Body of pancreas (tissue), 4 donors: ENCODE measurements around the gene MYO10. TPM values are rescaled to one million over a fixed set of nuclear protein-coding genes. Genes with fewer than 3 reads are reported as not detected.

Experiments used
- ATAC-seq: fragments of 150-250 bp; one replicate; pipeline ENCODE4 v1.9.1; 2016
- DNase-seq, 4 donors: peaks; one replicate each; pipeline ENCODE4 v3.0.0-alpha.2; 2019
- H3K27ac ChIP-seq, 4 donors: fragments of 200-600 bp; sonication (generic); 1 replicate in 3 of 4; 2 replicates in 1 of 4; pipeline versions ENCODE4 v1.5.1 to v1.6.1; 2016 to 2019; ENCODE audit warnings: mild to moderate bottlenecking in 1 of 4, mixed read lengths in 1 of 4, moderate library complexity in 1 of 4
- H3K27me3 ChIP-seq, 2 donors: fragments of 200-600 bp; sonication (generic); one replicate each; pipeline ENCODE4 v1.6.0; 2016; ENCODE audit warnings: mild to moderate bottlenecking in 1 of 2
- H3K36me3 ChIP-seq, 2 donors: fragments of 200-600 bp; sonication (generic); replicated peaks in 1 of 2; 2 replicates each; pipeline ENCODE4 v1.5.1; 2016; ENCODE audit warnings: low read depth in 2 of 2; ENCODE audit not compliant: insufficient read depth in 1 of 2
- H3K4me1 ChIP-seq: fragments of 200-600 bp; sonication (generic); one replicate; pipeline ENCODE4 v1.6.0; 2016
- H3K4me3 ChIP-seq, 2 donors: fragments of 200-600 bp; sonication (generic); 1 replicate in 1 of 2; 2 replicates in 1 of 2; pipeline ENCODE4 v1.5.1; 2016 to 2019
- H3K9me3 ChIP-seq, 3 donors: fragments of 200-600 bp; sonication (generic); 1 replicate in 2 of 3; 2 replicates in 1 of 3; pipeline ENCODE4 v1.5.1; 2016
- CTCF ChIP-seq, 7 experiments: fragments of 450-650 bp in 4 of 7; fragments of 200-600 bp in 3 of 7; sonication (generic) in 3 of 7; IDR thresholded peaks; one replicate each; pipeline ENCODE4 v1.5.1; 2016 to 2019; ENCODE audit warnings: antibody characterized with exemption in 7 of 7
- POLR2A ChIP-seq, 3 donors: fragments of 450-650 bp; IDR thresholded peaks; one replicate each; pipeline ENCODE4 v1.6.1; 2016; ENCODE audit warnings: antibody characterized with exemption in 3 of 3, mild to moderate bottlenecking in 2 of 3
- WGBS, 2 donors: methylation state at CpG; one replicate each; pipeline ENCODE4 v1.1.5; 2017; 5-methylcytosine and 5-hydroxymethylcytosine counted together
- intact Hi-C: fragments of 100-400 bp; cut with DNase I; formaldehyde crosslinking; loops from one replicate; pipeline ENCODE4 v1.15.1; 2023
- total RNA-seq, 2 donors: library from RNA; depleted of rRNA; stranded (reverse); fragments of >200 nt; gene quantifications; one replicate each; pipeline ENCODE4 v1.1.0, GENCODE V29; 2016

MYO10 gene
- total RNA-seq, 2 donors from 2014 or later = 35.8 to 162 TPM

DNA sequence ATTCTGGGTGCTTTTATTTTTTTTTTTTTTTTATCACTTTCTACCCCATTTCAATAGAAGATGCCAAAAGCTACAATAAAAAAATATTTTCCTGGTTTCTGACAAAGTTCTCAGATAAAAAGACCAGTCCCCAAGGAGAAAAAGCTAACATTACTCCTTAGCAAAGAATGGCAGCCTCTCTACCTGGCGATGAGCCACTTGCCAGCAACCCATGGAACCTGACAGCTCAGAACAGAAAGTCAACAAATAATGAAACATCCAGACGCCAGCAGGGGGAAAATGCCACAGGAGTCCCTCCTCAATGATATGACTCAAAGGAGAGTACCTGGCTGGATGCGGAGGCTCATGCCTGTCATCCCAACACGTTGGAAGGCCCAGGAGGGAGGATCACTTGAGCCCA is 123.2 kb downstream of the MYO10 start:
- H3K36me3 ChIP-seq = no peaks in the 10 kb centered on the region
- DNase-seq (peak; percentile 77 to 82 (median 82)), ATAC-seq (peak; percentile 70)
- H3K27ac ChIP-seq = peak overlapping the region in 3 of 4 donors; percentile 28 to 86 (median 45)
- no peaks in the 10 kb centered on the region for H3K27me3 ChIP-seq
- no peaks in the 10 kb centered on the region for H3K9me3 ChIP-seq
- H3K4me1 ChIP-seq = peaks cover 72% of the 10 kb centered on the region
- TF ChIP-seq POLR2A (IDR thresholded peaks at IDR 0.05) (no peak), CTCF (IDR thresholded peaks at IDR 0.05) (peak in 4 of 7 experiments; percentile 33 to 49 (median 40))
- H3K4me3 ChIP-seq = no peak overlapping the region
- 38 to 48% methylated on average over 4 of the region's 4 CpGs for WGBS, 2 donors
- intact Hi-C loops = no loop called here

GRCh38 chr5:16812448-16812847 is 123.6 kb downstream of the MYO10 start:
- no peak for DNase-seq
- Histone ChIP-seq H3K27me3 (no peaks in the 10 kb centered on the region), H3K27ac (peak overlapping the region in 3 of 4 donors; percentile 28 to 86 (median 45)), H3K9me3 (no peaks in the 10 kb centered on the region), H3K36me3 (no peaks in the 10 kb centered on the region), H3K4me1 (peaks cover 74% of the 10 kb centered on the region), H3K4me3 (no peak overlapping the region)
- intact Hi-C loops = no loop called here
- TF ChIP-seq POLR2A (IDR thresholded peaks at IDR 0.05) (no peak), CTCF (IDR thresholded peaks at IDR 0.05) (no peak)
- WGBS, 2 donors = 40 to 41% methylated on average over 3 of the region's 3 CpGs
- no peak for ATAC-seq

DNA sequence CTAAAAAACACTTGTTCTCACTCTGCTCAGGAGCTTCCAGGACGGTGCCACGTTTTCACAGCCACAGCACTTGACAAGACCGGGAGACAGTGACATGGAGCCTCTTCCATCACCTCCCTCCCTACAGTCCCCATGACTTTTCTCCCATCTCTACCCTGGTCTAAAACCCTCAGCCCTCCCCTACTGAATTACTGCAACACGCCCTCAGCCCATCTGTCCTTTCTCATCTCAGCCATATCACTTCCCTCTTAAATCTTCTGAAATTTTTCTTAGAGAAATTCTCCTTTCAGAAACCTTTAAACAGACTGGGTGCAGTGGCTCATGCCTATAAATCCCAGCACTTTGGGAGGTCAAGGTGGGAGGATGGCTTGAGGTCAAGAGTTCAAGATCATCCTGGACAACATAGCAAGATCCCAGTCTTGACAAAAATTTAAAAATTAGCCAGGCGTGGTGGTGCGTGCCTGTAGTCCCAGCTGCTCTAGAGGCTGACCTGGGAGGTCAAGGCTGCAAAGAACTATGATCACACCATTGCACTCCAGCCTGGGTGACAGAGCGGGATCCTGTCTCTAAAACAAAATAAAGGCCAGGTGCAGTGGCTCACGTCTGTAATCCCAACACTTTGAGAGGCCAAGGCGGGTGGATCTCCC is 125.8 kb downstream of the MYO10 start:
- Histone ChIP-seq H3K4me3 (no peak overlapping the region), H3K4me1 (peaks cover 60% of the 10 kb centered on the region), H3K27ac (peak overlapping the region in 3 of 4 donors; percentile 22 to 59 (median 39)), H3K36me3 (no peaks in the 10 kb centered on the region), H3K27me3 (no peaks in the 10 kb centered on the region), H3K9me3 (no peaks in the 10 kb centered on the region)
- WGBS, 2 donors = 76 to 84% methylated on average over 9 of the region's 9 CpGs
- DNase-seq (no peak), ATAC-seq (no peak)
- TF ChIP-seq POLR2A (IDR thresholded peaks at IDR 0.05) (no peak), CTCF (IDR thresholded peaks at IDR 0.05) (no peak)
- intact Hi-C loops = no loop called here

DNA sequence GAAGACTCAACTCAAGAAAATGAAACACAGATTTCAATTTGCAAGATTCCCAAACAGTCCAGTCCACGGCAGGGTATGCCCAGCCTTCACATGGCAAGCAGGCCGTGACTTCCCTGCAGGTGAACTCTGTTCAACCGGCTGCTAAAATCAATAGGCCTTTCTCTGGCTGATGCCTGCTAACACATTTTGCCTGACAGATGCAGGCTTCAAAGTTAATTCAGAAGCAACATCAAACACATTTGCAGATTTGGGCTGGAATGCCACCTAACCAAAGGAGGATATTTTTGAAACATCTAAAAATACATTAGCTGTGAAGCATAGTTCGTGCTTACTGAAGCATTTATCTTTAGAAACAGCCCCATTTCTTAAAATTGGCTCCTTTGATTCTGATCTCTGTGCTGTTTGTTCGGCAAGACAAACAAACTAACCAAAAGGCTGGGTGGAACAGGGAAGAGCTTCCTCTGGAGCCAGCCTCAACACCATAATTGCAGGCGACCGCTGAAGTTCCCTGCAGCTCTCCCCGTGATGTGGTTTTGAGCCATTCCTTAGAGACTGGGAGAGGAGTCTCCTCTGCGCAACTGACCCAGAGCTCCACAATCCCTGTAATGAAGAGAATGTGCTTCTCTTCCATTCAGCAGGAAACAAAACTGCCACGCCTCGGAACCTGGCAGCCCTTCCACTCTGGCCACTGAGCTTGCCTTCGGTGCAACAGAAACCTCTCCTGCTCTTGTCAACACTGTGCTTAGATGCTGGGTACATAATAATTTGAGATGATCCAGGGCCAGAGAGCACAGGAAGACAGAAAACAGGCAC is 126.5 kb downstream of the MYO10 start:
- Histone ChIP-seq H3K36me3 (no peaks in the 10 kb centered on the region), H3K4me3 (no peak overlapping the region), H3K9me3 (no peaks in the 10 kb centered on the region), H3K27ac (peak overlapping the region; percentile 22 to 59 (median 40)), H3K27me3 (no peaks in the 10 kb centered on the region), H3K4me1 (peaks cover 53% of the 10 kb centered on the region)
- intact Hi-C loops = no loop called here
- 44 to 45% methylated on average over 12 of the region's 12 CpGs for WGBS, 2 donors
- DNase-seq (peak in 3 of 4 donors; percentile 23 to 40 (median 29)), ATAC-seq (peak; percentile 16)
- TF ChIP-seq POLR2A (IDR thresholded peaks at IDR 0.05) = no peak
- TF ChIP-seq CTCF (IDR thresholded peaks at IDR 0.05) = no peak
